GM13977 (cell line): Measurements from ENCODE around the gene NAXE.
"Not testable (repeated sequence)": the region's sequence is repeated elsewhere in the genome, so short reads cannot be mapped to it uniquely, and the experiment has no call there.

Source experiments
- DNase-seq: peaks from one replicate; pipeline ENCODE4 v3.0.0; 2012; ENCODE audit warnings: low spot score
- CTCF ChIP-seq: IDR thresholded peaks from 2 replicates; pipeline ENCODE4 v1.5.1; 2012; ENCODE audit warnings: mild to moderate bottlenecking, control low read depth; ENCODE audit not compliant: insufficient read depth; ENCODE audit errors: extremely low read depth, missing control alignments
- in situ Hi-C: fragments of 300-500 bp; cut with MboI; formaldehyde crosslinking; loops from one replicate; pipeline ENCODE4 v1.12.0; 2022; ENCODE audit warnings: low sequenced_read_pairs, low pct_unique_long_range_greater_than_20kb, mixed read lengths, inconsistent platforms; ENCODE audit not compliant: unreplicated experiment

NAXE gene

GRCh38 chr1:156583821-156584622 lies 7.6 kb upstream of the NAXE start:
- peak; percentile 82 for TF ChIP-seq CTCF
- peak; percentile 82 for DNase-seq
- in situ Hi-C loops, result no loop called here

GRCh38 chr1:156584813-156585212 lies 6.8 kb upstream of the NAXE start:
- in situ Hi-C loops, result no loop called here
- no peak for DNase-seq
- TF ChIP-seq CTCF, result peak; percentile 34

GRCh38 chr1:156586323-156586722 lies 5.3 kb upstream of the NAXE start:
- no peak for TF ChIP-seq CTCF
- no peak for DNase-seq
- in situ Hi-C loops, result no loop called here

- TF ChIP-seq CTCF, result no peak
- in situ Hi-C loops, result no loop called here
- DNase-seq, result no peak
Observed at GRCh38 chr1:156586892-156587477, 4.6 kb upstream of the NAXE start.

GRCh38 chr1:156587927-156588326 lies 3.6 kb upstream of the NAXE start:
- DNase-seq, in situ Hi-C loops: not testable (repeated sequence)

- in situ Hi-C loops, result no loop called here
- no peak for TF ChIP-seq CTCF
- DNase-seq, result no peak
Observed at GRCh38 chr1:156589546-156589945, 2.0 kb upstream of the NAXE start.
